Measurements from ENCODE around the gene NWD2. TPM values are rescaled to one million over a fixed set of nuclear protein-coding genes. Genes with fewer than 3 reads are reported as not detected.
"Not testable (repeated sequence)": the region's sequence is repeated elsewhere in the genome, so short reads cannot be mapped to it uniquely, and the experiment has no call there.

The NWD2 gene
- total RNA-seq, 4 donors from 2014 or later, result not detected

DNA sequence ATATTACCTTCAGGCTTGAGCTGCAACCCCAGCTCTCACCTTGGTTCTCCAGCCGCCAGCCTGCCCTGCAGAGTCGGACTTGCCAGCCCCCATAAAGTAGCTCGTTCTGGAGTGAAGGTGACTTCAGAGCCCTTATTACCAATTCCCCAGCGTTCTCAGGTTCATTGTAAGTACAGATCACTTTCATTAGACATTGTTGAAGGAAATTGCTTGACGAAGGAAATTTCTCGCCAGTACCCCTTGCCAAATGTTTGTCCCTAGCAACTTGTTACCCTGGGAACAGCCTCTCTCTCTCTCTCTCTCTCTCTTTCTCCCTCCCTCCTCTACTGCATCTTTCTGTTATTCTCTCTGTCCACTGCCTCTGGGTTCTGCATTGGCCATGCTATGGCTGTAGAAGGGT lies 153.0 kb downstream of the NWD2 start:
- DNase-seq (no peak), ATAC-seq (no peak)
- Histone ChIP-seq H3K4me3 (no peak overlapping the region), H3K36me3 (no peaks in the 10 kb centered on the region), H3K27ac (no peak overlapping the region), H3K4me1 (no peaks in the 10 kb centered on the region), H3K9me3 (no peaks in the 10 kb centered on the region), H3K27me3 (no peaks in the 10 kb centered on the region)
- no peak for TF ChIP-seq POLR2A (IDR thresholded peaks at IDR 0.05)
- TF ChIP-seq, protein P1, sequence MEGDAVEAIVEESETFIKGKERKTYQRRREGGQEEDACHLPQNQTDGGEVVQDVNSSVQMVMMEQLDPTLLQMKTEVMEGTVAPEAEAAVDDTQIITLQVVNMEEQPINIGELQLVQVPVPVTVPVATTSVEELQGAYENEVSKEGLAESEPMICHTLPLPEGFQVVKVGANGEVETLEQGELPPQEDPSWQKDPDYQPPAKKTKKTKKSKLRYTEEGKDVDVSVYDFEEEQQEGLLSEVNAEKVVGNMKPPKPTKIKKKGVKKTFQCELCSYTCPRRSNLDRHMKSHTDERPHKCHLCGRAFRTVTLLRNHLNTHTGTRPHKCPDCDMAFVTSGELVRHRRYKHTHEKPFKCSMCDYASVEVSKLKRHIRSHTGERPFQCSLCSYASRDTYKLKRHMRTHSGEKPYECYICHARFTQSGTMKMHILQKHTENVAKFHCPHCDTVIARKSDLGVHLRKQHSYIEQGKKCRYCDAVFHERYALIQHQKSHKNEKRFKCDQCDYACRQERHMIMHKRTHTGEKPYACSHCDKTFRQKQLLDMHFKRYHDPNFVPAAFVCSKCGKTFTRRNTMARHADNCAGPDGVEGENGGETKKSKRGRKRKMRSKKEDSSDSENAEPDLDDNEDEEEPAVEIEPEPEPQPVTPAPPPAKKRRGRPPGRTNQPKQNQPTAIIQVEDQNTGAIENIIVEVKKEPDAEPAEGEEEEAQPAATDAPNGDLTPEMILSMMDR (IDR thresholded peaks at IDR 0.05 in 4 of 5, conservative IDR thresholded peaks at IDR 0.05 in 1 of 5), result no peak
- intact Hi-C loops (cut with DNase I; ENCODE audit: low total_unique reads), result no loop called here
- in situ Hi-C loops (cut with MboI; ENCODE audit: low sequenced_read_pairs in 4 of 4), result no loop called here

DNA sequence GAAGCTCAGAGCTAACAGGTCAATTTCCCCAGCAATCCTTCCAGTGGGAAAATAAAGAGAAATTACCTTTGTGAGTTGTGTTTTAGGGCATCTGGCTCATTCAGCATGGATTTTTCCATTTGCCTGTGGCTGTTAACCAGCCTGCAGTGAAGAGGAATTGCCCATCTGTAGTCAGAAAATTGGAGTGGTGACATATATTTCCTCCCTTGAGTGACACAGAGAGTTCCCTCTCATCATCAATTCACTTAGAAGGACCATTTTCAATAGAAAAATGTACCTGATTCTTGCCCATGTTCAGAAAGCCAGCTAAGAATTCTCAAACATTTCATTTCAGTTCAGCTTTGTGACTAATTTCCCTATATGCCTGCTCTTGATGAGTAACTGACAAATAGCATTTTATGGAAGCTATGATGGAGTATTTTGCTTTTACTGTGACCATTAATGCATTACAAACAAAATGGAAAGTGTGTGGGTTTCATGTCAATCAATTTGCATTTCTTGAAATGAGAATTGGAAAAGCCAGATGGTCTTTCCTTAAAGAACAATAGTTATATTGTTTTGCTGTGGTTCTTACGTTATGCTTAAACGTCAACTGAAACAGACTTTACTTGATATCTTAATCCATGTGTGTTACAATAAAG lies 155.8 kb downstream of the NWD2 start:
- intact Hi-C loops (cut with DNase I; ENCODE audit: low total_unique reads), result no loop called here
- DNase-seq (no peak), ATAC-seq (no peak)
- no peak overlapping the region for H3K4me3 ChIP-seq
- H3K4me1 ChIP-seq, result no peaks in the 10 kb centered on the region
- in situ Hi-C loops (cut with MboI; ENCODE audit: low sequenced_read_pairs in 4 of 4), result no loop called here
- TF ChIP-seq POLR2A (IDR thresholded peaks at IDR 0.05), result no peak
- TF ChIP-seq, protein P1 (IDR thresholded peaks at IDR 0.05 in 4 of 5, conservative IDR thresholded peaks at IDR 0.05 in 1 of 5), result no peak
- H3K27ac ChIP-seq, result no peak overlapping the region
- no peaks in the 10 kb centered on the region for H3K36me3 ChIP-seq
- H3K9me3 ChIP-seq, result no peaks in the 10 kb centered on the region
- H3K27me3 ChIP-seq, result no peaks in the 10 kb centered on the region

DNA sequence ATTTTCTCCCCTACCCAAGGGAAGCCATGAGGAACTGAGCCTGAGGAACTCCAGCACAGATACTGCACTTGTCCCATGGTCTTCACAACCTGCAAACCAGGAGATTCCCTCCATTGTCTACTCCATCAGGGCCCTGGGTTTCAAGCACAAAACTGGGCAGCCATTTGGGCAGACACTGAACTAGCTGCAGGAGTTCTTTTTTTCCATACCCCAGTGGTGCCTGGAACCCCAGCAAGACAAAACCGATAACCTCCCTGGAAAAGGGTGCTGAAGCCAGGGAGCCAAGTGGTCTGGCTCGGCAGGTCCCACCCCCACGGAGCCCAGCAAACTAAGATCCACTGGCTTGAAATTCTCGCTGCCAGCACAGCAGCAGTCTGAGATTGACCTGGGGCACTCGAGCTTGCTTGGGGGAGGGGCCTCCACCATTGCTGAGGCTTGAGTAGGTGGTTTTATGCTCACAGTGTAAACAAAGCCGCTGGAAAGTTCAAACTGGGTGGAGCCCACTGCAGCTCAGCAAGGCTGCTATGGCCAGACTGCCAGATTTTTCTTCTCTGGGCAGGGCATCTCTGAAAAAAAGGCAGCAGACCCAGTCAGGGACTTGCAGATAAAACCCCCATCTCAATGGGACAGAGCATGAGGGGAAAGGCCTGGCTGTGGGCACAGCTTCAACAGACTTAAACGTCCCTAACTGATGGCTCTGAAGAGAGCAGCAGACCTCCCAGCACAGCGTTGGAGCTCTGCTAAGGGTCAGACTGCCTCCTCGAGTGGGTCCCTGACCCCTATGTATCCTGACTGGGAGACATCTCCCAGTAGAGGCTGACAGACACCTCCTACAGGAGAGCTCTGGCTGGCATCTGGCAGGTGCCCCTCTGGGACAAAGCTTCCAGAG lies 163.6 kb downstream of the NWD2 start:
- DNase-seq; H3K4me3 ChIP-seq; intact Hi-C loops (cut with DNase I; ENCODE audit: low total_unique reads); H3K9me3 ChIP-seq; H3K27me3 ChIP-seq; in situ Hi-C loops (cut with MboI; ENCODE audit: low sequenced_read_pairs in 4 of 4); H3K4me1 ChIP-seq; ATAC-seq; H3K36me3 ChIP-seq; H3K27ac ChIP-seq: not testable (repeated sequence)

DNA sequence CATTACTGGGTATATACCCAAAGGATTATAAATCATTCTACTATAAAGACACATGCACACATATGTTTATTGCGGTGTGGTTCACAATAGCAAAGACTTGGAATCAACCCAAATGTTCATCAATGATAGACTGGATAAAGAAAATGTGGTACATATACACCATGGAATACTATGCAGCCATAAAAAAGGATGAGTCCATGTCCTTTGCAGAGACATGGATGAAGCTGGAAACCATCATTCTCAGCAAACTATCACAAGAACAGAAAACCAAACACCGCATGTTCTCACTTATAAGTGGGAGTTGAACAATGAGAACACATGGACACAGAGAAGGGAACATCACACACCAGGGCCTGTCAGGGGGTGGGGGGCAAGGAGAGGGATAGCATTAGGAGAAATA lies 169.1 kb downstream of the NWD2 start:
- H3K27me3 ChIP-seq; in situ Hi-C loops (cut with MboI; ENCODE audit: low sequenced_read_pairs in 4 of 4); H3K9me3 ChIP-seq; ATAC-seq; H3K4me3 ChIP-seq; intact Hi-C loops (cut with DNase I; ENCODE audit: low total_unique reads); H3K4me1 ChIP-seq; DNase-seq; H3K36me3 ChIP-seq; H3K27ac ChIP-seq: not testable (repeated sequence)

DNA sequence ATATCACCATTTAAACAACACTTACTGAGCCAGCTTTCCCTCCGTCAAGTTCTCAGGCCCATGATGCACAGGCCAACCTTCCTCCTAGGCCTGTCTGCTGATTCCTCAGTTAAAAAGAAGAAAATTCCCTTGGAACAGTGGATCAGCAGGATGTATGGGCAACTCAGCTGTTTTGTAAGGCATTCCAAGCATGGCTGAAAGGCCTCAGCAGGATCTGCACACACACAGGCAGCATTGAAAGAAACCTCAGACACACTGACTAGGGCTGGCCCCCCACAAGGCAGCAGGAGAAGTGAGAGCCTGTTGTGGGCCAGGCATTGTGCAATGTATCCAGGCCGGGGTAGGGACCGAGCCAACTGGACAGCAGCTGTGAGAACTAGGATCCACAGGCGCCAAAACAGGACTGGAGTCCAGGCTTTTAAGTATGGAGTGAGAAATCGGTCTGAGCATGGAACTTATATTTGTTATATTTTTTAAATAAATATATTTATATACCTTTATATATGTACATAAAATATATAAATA lies 171.4 kb downstream of the NWD2 start:
- no peak for ATAC-seq
- Histone ChIP-seq H3K27me3 (no peaks in the 10 kb centered on the region), H3K9me3 (no peaks in the 10 kb centered on the region), H3K4me1 (no peaks in the 10 kb centered on the region), H3K4me3 (no peak overlapping the region), H3K27ac (no peak overlapping the region), H3K36me3 (no peaks in the 10 kb centered on the region)
- TF ChIP-seq, protein P1 (IDR thresholded peaks at IDR 0.05 in 4 of 5, conservative IDR thresholded peaks at IDR 0.05 in 1 of 5), result no peak
- no peak for TF ChIP-seq POLR2A (IDR thresholded peaks at IDR 0.05)
- no peak for DNase-seq
- intact Hi-C loops (cut with DNase I; ENCODE audit: low total_unique reads), result no loop called here
- in situ Hi-C loops (cut with MboI; ENCODE audit: low sequenced_read_pairs in 4 of 4), result no loop called here

All from gastrocnemius medialis (tissue), 4 donors.